Measurements from ENCODE around the gene KLF7.

KLF7 gene

GRCh38 chr2:207166349-207167098 is 776 bp upstream of the KLF7 start:
- peak; percentile 52 for DNase-seq

DNA sequence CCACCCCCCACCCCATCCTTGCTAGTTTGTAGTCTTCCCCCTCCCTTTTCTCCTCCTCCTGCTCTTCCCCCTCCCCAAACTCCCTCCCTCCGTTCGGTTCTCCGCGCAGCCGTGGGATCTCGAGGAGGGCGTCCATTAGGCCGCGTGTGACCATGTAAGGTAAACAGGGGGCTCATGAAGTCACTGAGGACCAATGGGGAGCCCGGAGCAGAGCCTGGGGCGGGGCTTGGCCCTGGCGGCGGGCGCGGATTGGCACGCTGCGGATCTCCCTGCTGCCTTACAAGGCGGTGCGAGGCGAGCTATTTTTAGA is 246 bp upstream of the KLF7 start:
- DNase-seq = peak; percentile 92

DNA sequence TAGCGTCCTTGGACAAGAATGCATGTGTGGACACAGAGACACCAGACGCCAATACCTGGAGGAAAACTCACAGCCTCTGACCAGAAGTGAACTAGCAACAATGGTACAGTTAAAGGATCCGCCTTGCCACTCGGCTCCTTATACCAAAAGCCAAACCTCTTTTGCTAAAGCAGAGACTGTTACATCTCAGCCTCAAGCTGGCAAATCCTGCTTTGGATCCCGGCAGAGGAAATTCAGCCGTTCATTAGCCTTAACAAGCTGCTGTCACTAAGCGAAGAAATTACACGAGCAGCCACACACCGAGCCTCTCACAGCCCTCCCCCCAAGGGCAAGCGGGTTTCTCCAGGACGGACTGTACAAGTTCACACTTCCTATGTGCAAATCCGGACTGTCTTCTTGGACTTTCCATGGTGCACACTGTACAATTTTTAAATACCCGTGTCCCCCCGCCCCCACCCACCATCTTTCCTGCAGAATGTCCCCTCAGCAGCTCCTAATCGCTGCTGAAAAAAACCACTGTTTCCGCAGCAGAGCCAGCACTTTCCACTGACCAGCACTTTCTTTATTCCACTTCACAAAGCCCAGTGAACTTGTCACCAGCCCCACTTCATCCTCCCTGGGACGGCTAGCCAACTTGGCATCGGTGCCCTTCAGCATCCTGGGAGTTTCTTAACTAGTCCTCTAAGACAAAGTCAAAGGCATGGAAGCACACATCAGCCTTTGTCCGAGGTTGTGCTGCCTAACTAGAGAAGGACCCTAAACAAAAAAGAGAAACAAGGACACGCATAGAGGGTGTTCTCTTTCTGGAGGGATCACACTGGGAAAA is 1.5 kb downstream of the KLF7 start:
- no peak for DNase-seq

DNA sequence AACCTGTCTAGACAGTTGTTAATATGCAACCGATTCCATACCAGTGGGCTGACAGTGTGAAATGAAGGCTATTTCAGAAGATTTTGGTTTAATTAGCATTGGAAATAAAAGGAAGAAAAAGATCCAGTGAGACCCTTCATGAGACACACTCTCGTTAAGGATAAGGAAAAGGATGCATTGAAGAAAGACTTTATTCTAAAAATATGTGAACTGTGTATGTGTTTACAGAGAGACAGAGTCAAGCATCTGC is 2.1 kb downstream of the KLF7 start:
- DNase-seq = no peak

- no peak for DNase-seq
Measured at GRCh38 chr2:207163053-207163755, 2.5 kb downstream of the KLF7 start.

DNA sequence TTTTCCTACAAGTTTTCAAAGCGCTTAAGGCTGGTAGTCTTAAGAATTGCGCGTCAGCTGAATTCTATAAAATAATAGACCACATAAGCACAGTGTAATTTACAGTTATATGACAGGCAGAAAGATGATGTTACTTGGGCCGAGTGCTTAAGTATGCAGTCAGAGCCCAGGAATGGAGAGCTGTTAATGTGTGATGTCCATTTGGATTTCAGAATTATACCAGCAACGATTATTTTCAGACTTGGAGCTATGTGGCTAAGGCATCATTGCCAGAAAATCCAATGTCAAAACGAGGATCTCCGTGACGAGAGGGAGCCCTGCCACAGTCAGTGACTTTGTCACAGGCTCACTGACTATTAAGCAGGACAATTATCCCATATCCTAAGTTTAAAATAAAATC is 3.4 kb downstream of the KLF7 start:
- no peak for DNase-seq

- DNase-seq = no peak
Measured at GRCh38 chr2:207161247-207162123, 4.3 kb downstream of the KLF7 start.

- no peak for DNase-seq
Measured at GRCh38 chr2:207160115-207160514, 5.6 kb downstream of the KLF7 start.

GRCh38 chr2:207159002-207159401 is 6.7 kb downstream of the KLF7 start:
- no peak for DNase-seq

DNA sequence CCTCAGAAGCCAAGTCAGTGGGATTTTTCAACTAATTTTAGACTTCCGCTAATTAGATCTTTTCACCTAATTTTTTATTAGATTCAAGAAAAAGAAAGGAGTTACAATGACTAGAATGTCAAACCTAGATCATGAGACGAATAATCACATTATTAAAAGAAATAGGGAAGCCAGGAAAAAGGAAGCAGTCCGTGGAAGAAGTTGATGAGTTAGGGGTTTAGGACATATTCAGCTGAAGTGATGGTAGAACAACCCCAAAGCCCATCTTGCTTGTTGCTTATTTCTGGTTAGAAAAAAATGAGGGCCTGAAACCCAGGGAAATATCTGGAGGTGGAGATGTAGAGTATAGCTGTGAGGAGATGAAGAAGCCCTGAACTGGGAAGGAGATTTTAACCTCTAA is 8.0 kb downstream of the KLF7 start:
- no peak for DNase-seq

DNA sequence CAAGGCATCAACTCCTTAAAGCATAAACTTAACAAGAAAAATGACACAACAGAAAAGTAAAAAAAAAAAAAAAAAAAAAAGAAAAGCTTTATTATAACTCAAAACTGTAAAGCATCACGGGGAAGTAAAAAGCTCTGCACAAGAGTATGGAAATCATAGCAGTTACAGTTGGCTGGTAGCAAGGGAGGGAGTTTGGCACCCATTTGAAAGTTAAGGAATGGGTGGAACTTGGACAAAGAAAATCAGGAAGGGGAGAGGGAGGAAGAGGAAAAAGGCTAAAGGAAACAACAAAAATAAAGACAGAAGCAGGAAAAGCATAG is 8.6 kb downstream of the KLF7 start:
- DNase-seq = no peak

GRCh38 chr2:207156451-207157161 is 9.1 kb downstream of the KLF7 start:
- no peak for DNase-seq

- DNase-seq = no peak
Measured at GRCh38 chr2:207155516-207156444, 10.0 kb downstream of the KLF7 start.

- DNase-seq = no peak
Measured at GRCh38 chr2:207154556-207155510, 10.9 kb downstream of the KLF7 start.

- DNase-seq = no peak
Measured at GRCh38 chr2:207153266-207153975, 12.3 kb downstream of the KLF7 start.

- no peak for DNase-seq
Measured at GRCh38 chr2:207151048-207151447, 14.7 kb downstream of the KLF7 start.

DNA sequence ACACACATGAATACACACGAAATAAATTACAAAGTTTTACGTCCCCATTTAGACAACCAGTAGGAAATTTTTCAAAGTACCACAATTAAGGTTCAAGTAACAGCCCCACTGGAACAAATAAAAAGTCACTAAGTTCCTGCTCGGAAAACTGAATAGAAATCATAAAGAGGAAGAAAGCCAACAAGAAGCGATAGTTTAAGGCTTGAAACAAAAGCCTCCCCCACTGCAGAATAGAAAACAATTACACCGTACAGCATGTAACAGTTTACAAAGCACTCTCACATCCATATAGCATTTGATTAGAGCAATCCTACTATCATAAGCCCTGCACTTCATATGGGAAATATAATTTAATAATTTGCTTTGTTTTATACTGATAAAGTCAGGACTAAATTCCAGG is 15.5 kb downstream of the KLF7 start:
- DNase-seq = no peak

DNA sequence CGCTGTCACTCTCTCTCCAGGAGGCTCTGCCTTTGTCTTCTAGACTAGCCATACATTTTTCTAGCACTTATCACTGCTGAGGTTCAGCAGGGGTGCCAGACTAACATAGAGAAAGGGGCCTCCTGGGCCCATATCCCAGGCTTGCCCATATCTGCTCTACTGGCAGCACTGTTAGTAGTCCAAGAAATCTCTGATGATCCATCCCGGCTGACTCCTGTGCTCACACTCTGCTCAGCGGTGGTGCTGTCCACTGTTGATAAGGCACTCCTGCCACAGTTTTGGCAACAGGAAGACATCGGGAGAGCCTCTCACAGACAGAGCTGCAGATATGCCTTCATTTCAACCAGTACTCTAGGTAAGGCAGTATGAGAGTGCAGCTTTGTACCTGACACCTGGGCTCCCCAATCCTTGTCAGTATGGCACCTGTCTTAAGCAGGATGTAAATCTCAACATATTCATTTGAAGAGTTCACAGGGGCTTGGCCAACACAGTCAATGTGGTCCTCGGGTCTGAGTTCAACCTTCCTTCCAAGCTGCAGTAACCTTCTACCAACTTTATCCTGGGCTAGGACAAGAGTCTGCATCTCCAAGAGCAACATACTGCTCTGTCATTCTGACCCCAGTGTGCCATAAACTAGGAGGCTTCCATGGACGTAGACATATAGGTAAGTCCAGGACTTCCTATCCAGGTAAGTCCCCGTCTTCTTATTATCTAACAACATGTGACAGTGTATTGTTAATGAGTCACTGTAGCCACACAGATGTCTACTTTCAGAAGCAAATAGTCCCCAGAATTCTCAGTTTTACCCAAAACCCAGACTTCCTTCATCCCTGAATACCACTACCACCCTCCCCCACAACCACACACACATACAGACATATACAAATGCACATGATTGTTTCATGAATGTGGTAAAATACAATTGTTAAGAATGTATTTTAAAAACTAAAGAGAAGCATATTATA is 16.2 kb downstream of the KLF7 start:
- peak; percentile 7 for DNase-seq
